Glomerular endothelial cell (primary cell): ENCODE results near the gene SH3PXD2A. TPM values are rescaled to one million over a fixed set of nuclear protein-coding genes. Genes with fewer than 3 reads are reported as not detected.
"Not testable (repeated sequence)": the region's sequence is repeated elsewhere in the genome, so short reads cannot be mapped to it uniquely, and the experiment has no call there.

Experiments used
- DNase-seq: peaks from one replicate; pipeline ENCODE4 v3.0.0-alpha.2; 2011; ENCODE audit warnings: low read depth, low spot score; ENCODE audit errors: extremely low read depth
- total RNA-seq: library from RNA; depleted of rRNA; stranded (reverse); fragments of >200 nt; gene quantifications from 2 replicates; pipeline ENCODE4 v1.2.3, GENCODE V29; 2015

SH3PXD2A gene
- total RNA-seq, 1 donor from 2014 or later = 24.9 TPM

- no peak for DNase-seq
These were observed 78.3 kb downstream of the SH3PXD2A start for GRCh38 chr10:103776878-103777591.

DNA sequence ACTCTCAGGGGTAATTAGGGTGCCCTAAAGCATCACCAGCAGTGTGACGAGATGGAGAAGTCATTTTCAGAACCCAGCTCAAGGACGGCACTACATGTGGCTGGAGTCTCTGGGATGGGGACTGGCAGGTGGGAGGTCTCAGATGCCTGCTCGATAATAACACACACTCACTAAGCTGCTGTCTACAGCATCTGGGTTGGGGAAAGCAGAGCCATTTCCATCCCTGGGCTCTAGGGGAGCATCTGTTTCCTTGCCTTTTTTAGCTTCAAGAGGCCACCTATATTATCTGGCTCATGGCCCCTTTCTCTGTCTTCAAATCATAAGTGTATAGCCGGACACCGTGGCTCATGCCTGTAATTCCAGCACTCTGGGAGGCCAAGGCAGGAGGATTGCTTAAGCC is 79.6 kb downstream of the SH3PXD2A start:
- no peak for DNase-seq

- DNase-seq = not testable (repeated sequence)
These were observed 82.5 kb downstream of the SH3PXD2A start for GRCh38 chr10:103772846-103773245.

DNA sequence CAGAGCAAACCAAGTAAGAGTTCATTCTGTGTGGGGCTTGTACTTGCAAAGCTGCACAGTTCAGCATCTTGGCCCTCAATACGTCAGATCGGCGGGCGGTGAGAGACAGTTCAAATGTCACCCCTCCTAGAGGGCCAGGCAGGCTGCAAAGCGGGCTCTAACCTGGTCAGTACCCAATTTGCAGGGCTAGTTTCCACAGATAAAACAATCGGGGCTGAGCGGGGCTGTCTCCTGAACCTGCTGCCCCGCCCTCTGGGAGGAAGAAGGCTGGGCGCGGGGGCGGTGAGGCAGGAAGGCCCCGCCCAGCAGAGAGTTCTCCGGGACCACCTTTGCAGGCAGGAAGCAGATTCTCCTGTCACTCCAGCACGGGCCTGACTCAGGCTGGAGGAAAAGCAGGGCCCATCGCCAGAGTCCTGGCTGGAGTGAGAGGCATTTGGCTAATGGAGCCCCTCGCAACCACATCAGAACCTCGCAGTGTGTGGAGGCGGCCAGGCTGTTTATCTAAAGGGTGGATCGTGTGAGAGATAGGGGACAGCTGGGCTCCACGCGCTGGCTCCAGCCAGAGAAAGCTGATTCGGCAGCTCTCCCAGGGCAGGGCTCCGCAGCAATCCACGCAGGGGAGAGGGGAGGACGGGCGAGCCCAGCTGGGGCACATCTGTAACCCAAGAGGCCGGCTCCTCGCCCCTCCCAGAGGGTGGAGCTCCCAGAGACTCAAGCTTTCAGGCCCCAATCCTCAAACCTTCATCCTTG is 83.1 kb downstream of the SH3PXD2A start:
- DNase-seq = no peak

DNA sequence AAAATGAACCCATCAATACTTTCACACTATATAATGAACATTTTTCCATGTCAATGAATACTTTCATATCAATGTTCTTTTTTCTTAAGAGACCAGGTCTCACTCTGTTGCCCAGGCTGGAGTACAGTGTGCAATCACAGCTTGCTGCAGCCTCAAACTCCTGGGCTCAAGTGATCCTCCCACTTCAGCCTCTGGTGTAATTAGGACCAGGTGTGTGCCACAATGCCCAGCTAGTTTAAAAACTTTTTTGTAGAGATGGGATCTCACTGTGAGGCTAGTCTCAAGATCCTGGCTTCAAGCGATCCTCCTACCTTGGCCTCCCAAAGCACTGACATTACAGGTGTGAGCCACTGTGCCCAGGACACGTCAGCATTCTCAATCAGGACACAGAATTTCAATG is 85.2 kb downstream of the SH3PXD2A start:
- DNase-seq = no peak

DNA sequence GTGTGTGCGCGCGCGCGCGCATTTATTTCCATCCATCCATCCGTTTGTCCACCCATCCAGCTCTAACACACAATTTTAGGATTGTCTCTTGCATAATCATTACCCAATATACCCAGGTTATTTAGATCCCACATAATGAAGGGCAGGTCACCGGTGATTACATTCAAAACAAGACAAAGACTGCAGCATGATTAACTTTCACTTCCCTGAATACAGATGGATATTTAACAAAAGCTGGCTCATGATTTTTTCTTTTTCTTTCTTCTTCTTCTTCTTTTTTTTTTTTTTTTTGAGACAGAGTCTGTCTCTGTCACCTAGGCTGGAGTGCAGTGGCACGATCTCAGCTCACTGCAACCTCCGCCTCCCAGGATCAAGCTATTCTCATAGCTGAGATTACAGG is 86.2 kb downstream of the SH3PXD2A start:
- DNase-seq = no peak

GRCh38 chr10:103768345-103768744 is 87.0 kb downstream of the SH3PXD2A start:
- DNase-seq = no peak

DNA sequence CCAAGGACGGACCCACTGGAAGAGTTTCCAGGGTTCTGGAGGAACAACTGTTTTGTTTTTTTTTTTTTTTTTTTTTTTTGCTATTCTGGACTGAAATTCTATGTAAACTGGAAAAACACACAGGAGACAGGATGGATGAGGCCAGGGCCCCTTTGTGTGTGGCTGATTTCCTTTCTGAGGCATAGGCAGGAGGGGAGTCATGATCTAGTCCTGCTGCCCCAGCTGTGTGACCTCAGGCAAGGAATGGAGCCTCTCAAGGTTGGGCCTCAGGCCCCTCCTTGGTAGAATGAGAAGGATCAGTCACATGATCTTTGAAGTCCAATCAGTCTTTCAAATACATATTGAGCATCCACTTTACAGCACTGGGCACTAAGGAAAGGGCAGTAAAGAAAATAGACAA is 87.6 kb downstream of the SH3PXD2A start:
- DNase-seq = no peak

- no peak for DNase-seq
These were observed 88.4 kb downstream of the SH3PXD2A start for GRCh38 chr10:103766751-103767505.

DNA sequence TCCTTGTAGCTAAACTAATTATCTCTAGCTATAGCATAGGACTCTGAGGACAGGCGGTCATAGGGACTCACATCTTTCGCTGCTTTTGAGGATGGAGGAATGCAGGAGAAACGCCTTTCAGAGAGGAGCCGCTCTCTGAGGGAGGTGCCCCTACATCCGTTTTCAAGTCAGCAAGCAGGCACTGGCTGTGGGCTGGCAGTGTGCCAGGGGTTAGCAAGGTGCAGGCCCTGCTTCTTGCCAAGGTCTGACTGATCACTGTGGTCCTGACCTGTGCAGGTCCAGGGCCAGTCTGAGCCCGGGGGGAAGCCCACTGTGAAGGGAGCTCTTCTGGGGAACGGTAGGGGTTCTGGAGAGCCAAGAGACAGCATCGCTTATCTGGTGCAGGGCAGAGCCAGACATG is 89.4 kb downstream of the SH3PXD2A start:
- no peak for DNase-seq

- no peak for DNase-seq
These were observed 90.2 kb downstream of the SH3PXD2A start for GRCh38 chr10:103765168-103765567.

DNA sequence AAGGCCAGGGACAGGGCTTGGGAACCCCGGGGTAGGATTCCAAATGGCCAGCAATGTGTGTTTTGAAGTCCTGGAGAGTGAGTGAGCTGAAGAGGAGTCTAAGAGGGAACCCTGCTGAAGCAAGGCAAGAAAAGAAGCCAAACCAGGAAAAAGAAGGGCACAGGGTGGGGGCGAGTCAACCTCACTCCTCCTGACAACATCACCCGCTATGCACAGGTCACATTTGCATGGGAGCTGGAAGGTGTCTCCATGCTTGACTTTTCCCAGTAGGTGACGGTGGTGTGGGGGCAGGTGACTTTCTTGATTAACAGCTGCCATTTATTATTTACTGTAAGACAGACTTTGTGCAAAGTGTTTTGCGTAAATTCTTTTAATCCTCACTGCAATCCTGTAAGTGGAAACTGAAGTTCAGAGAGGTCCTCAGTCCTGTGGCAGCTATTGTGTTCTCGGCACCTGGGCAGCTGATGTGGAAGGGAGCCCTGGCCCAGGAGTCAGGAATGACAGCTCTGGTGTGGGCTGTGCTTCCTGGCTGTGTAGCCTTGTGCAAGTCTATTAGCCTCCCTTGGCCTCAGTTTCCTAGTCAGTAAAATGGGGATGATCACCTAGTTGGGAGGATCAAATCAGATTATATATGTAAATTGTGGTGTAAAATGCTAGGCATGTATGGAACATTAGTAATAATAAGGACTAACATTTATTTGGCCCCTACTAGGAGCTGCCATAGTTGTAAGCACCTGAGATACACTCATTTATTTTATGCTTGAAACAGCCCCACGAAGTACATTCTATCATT is 90.9 kb downstream of the SH3PXD2A start:
- no peak for DNase-seq

DNA sequence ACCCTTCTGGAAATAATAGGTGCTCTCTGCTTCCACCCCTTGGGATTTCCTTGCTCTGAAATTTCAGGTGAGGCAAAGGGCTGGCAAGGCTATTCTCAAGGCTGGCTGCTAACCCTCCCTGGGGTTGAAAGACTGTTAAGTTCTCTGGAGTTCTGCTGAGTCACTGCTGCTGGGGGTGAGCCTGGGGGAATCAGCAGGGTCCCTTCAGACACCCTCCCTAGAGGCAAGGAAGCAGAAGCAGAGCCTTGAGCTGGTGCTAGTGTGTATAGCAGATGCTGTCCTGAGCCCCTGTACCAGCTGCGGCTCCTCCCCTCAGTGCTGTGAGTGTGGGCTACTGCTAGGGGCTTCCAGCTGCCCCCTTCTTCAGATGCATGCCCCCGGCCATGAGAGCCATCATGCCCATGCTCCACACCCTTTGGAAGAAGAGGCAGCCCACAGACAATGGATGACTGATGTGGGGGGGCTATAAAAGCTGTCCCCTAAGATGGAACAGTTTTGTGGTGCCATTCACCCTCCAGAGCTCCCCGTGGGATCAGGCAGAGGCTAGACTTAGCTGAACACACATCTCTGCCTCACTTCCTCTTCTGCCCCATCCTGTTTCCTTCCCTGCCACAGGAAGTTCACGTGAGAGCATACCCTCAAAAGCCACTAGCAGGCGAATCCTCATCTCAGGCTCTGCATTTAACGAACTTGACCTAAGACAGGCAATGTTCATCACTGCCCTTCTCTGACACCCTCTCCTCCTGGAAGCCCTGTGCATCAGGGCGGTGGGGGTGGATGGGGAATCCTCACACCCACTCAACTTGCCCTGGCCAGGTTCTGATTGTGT is 91.8 kb downstream of the SH3PXD2A start:
- no peak for DNase-seq

- DNase-seq = no peak
These were observed 92.5 kb downstream of the SH3PXD2A start for GRCh38 chr10:103762916-103763315.

- DNase-seq = no peak
These were observed 93.2 kb downstream of the SH3PXD2A start for GRCh38 chr10:103762162-103762561.

- no peak for DNase-seq
These were observed 94.1 kb downstream of the SH3PXD2A start for GRCh38 chr10:103761075-103761920.

- DNase-seq = not testable (repeated sequence)
These were observed 95.1 kb downstream of the SH3PXD2A start for GRCh38 chr10:103760233-103760632.

- no peak for DNase-seq
These were observed 96.1 kb downstream of the SH3PXD2A start for GRCh38 chr10:103759100-103759781.
